Measurements from ENCODE around the gene CT47A1.
A peak's percentile ranks its signal among the peaks of the same experiment; 100 is the strongest.

CT47A1 gene

DNA sequence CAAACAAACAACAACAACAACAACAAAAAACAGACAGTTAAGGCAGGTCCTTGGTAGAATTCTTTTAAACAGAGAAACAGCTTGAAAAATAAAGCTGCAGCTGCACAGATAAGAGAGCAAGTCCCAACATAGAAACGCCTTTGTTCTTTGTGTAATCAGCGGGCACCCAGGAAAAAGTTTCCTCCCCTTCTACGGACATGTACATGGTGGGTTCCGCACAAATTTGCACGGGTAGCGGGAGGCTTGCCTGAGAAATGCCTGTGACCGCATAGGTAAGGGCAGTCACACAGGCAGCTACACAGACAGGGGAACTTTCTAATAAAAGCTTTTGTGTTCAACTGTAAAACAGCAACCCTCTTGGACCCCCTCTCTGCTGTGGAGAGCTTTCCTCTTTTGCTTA is 25.7 kb upstream of the CT47A1 start:
- Histone ChIP-seq H2AK5ac (ENCODE audit: low read length) (no peak overlapping the region), H3K79me1 (ENCODE audit: low read length) (no peaks in the 10 kb centered on the region), H3K27me3 (ENCODE audit: insufficient read depth, low read length, poor library complexity) (no peaks in the 10 kb centered on the region), H3K79me2 (ENCODE audit: control insufficient read depth, insufficient read depth, low read length) (no peaks in the 10 kb centered on the region), H3K56ac (ENCODE audit: low read length) (no peak overlapping the region), H3K4me2 (ENCODE audit: low read length) (no peak overlapping the region), H4K5ac (ENCODE audit: low read length) (no peak overlapping the region), H3K18ac (ENCODE audit: low read length) (no peak overlapping the region), H3K36me3 (ENCODE audit: control insufficient read depth, insufficient read depth, low read length) (no peaks in the 10 kb centered on the region), H3K4me1 (ENCODE audit: control insufficient read depth, low read depth, low read length) (no peaks in the 10 kb centered on the region), H3K4me3 (ENCODE audit: low read length) (no peak overlapping the region), H2BK120ac (ENCODE audit: low read depth, low read length) (no peak overlapping the region), H3K4ac (ENCODE audit: low read depth, low read length) (no peak overlapping the region), H4K8ac (ENCODE audit: low read depth, low read length) (no peak overlapping the region), H2BK5ac (ENCODE audit: low read length) (no peak overlapping the region), H3K27ac (ENCODE audit: low read depth, low read length) (no peak overlapping the region), H2BK15ac (replicated peaks; ENCODE audit: low read depth) (no peak overlapping the region), H3K23ac (ENCODE audit: low read length) (no peak overlapping the region), H3K9ac (ENCODE audit: low read length) (no peak overlapping the region)
- no CpG with 5 or more reads among the region's 7 CpGs for WGBS (ENCODE audit: extremely low coverage, insufficient coverage, low lambda C conversion rate)
- DNase-seq, result no peak

DNA sequence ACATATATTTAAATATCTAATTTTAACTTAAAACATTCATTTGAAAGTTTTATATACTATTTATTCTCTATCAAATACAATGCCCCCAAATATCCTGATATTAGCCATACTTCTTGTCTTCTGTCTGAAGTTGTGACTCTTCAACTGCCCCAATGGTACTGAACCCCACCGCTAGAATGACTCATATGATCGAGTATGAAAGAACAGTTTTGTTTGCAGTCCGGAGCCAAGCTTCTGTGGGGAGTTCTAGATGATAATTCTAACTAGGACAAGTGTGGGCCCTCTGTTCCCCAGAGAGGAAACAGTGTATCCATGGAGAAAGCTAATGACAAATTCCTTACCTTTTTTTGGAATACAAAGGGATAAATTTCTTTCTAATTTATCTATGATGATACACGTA is 24.7 kb upstream of the CT47A1 start:
- no peak overlapping the region for H2AK5ac ChIP-seq (ENCODE audit: low read length)
- DNase-seq, result no peak
- H3K9ac ChIP-seq (ENCODE audit: low read length), result no peak overlapping the region
- no peaks in the 10 kb centered on the region for H3K36me3 ChIP-seq (ENCODE audit: control insufficient read depth, insufficient read depth, low read length)
- H3K4me1 ChIP-seq (ENCODE audit: control insufficient read depth, low read depth, low read length), result no peaks in the 10 kb centered on the region
- no peak overlapping the region for H2BK120ac ChIP-seq (ENCODE audit: low read depth, low read length)
- no peak overlapping the region for H3K23ac ChIP-seq (ENCODE audit: low read length)
- no peak overlapping the region for H3K56ac ChIP-seq (ENCODE audit: low read length)
- H4K8ac ChIP-seq (ENCODE audit: low read depth, low read length), result no peak overlapping the region
- no peak overlapping the region for H3K4me2 ChIP-seq (ENCODE audit: low read length)
- no peak overlapping the region for H3K18ac ChIP-seq (ENCODE audit: low read length)
- no peaks in the 10 kb centered on the region for H3K79me2 ChIP-seq (ENCODE audit: control insufficient read depth, insufficient read depth, low read length)
- no peak overlapping the region for H2BK15ac ChIP-seq (replicated peaks; ENCODE audit: low read depth)
- H3K27me3 ChIP-seq (ENCODE audit: insufficient read depth, low read length, poor library complexity), result no peaks in the 10 kb centered on the region
- WGBS (ENCODE audit: extremely low coverage, insufficient coverage, low lambda C conversion rate), result no CpG with 5 or more reads among the region's 4 CpGs
- no peak overlapping the region for H3K4me3 ChIP-seq (ENCODE audit: low read length)
- H3K27ac ChIP-seq (ENCODE audit: low read depth, low read length), result no peak overlapping the region
- no peaks in the 10 kb centered on the region for H3K79me1 ChIP-seq (ENCODE audit: low read length)
- no peak overlapping the region for H4K5ac ChIP-seq (ENCODE audit: low read length)
- H2BK5ac ChIP-seq (ENCODE audit: low read length), result no peak overlapping the region
- H3K4ac ChIP-seq (ENCODE audit: low read depth, low read length), result no peak overlapping the region

DNA sequence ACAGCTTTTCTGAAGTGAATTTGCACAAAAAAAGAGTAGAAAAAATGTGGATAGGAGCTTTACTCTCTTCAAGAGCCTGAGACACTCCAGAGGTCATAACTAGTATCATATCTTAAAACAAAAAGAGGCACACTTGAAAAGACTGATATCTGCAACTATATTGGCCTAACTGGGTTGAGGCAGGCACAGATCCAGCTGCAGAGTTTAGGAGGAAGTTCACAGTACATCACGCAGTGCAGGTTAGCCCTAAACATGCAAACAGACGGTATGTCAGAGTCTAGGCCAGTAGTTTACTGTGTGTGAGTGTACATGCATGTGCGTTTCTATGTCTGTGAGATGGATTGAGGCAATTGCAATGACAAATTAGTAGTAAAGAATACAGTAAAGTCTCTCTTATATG is 24.2 kb upstream of the CT47A1 start:
- Histone ChIP-seq H3K27ac (ENCODE audit: low read depth, low read length) (no peak overlapping the region), H3K4me3 (ENCODE audit: low read length) (no peak overlapping the region), H3K36me3 (ENCODE audit: control insufficient read depth, insufficient read depth, low read length) (no peaks in the 10 kb centered on the region), H3K79me1 (ENCODE audit: low read length) (no peaks in the 10 kb centered on the region), H3K79me2 (ENCODE audit: control insufficient read depth, insufficient read depth, low read length) (no peaks in the 10 kb centered on the region), H4K5ac (ENCODE audit: low read length) (no peak overlapping the region), H2BK5ac (ENCODE audit: low read length) (no peak overlapping the region), H3K4me2 (ENCODE audit: low read length) (no peak overlapping the region), H2BK15ac (replicated peaks; ENCODE audit: low read depth) (no peak overlapping the region), H2BK120ac (ENCODE audit: low read depth, low read length) (no peak overlapping the region), H3K18ac (ENCODE audit: low read length) (no peak overlapping the region), H3K27me3 (ENCODE audit: insufficient read depth, low read length, poor library complexity) (no peaks in the 10 kb centered on the region), H2AK5ac (ENCODE audit: low read length) (no peak overlapping the region), H4K8ac (ENCODE audit: low read depth, low read length) (no peak overlapping the region), H3K4me1 (ENCODE audit: control insufficient read depth, low read depth, low read length) (no peaks in the 10 kb centered on the region), H3K9ac (ENCODE audit: low read length) (no peak overlapping the region), H3K56ac (ENCODE audit: low read length) (no peak overlapping the region), H3K23ac (ENCODE audit: low read length) (no peak overlapping the region), H3K4ac (ENCODE audit: low read depth, low read length) (no peak overlapping the region)
- WGBS (ENCODE audit: extremely low coverage, insufficient coverage, low lambda C conversion rate), result no CpG with 5 or more reads among the region's 3 CpGs
- DNase-seq, result no peak

DNA sequence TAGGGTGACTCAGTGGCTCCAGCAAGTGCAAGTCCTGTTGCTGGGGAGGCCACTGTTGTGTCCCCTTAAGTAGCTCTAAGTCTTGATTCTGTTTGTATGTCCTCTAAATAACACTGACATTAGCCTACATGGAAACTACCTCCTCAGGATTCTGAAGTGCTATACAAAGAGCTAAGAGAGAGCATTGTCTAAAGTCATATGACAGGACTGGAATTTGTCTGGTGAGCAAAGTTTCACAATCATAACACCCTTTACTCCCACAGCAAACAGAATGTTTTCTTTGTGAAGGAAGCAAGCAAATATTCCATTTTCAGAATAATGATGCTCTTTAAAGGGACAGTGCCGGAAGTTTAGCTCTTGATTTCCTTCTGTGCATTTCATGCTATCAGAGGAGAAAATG is 23.4 kb upstream of the CT47A1 start:
- H3K79me1 ChIP-seq (ENCODE audit: low read length), result no peaks in the 10 kb centered on the region
- H3K4me3 ChIP-seq (ENCODE audit: low read length), result no peak overlapping the region
- H3K4me1 ChIP-seq (ENCODE audit: control insufficient read depth, low read depth, low read length), result no peaks in the 10 kb centered on the region
- no peak overlapping the region for H2BK15ac ChIP-seq (replicated peaks; ENCODE audit: low read depth)
- no peak overlapping the region for H3K4me2 ChIP-seq (ENCODE audit: low read length)
- no peak overlapping the region for H2BK5ac ChIP-seq (ENCODE audit: low read length)
- no peak overlapping the region for H3K56ac ChIP-seq (ENCODE audit: low read length)
- H2AK5ac ChIP-seq (ENCODE audit: low read length), result no peak overlapping the region
- no peak for DNase-seq
- no peaks in the 10 kb centered on the region for H3K79me2 ChIP-seq (ENCODE audit: control insufficient read depth, insufficient read depth, low read length)
- H3K18ac ChIP-seq (ENCODE audit: low read length), result no peak overlapping the region
- no peak overlapping the region for H3K9ac ChIP-seq (ENCODE audit: low read length)
- H4K5ac ChIP-seq (ENCODE audit: low read length), result no peak overlapping the region
- no peak overlapping the region for H4K8ac ChIP-seq (ENCODE audit: low read depth, low read length)
- no peak overlapping the region for H2BK120ac ChIP-seq (ENCODE audit: low read depth, low read length)
- no peak overlapping the region for H3K27ac ChIP-seq (ENCODE audit: low read depth, low read length)
- H3K4ac ChIP-seq (ENCODE audit: low read depth, low read length), result no peak overlapping the region
- H3K36me3 ChIP-seq (ENCODE audit: control insufficient read depth, insufficient read depth, low read length), result no peaks in the 10 kb centered on the region
- H3K23ac ChIP-seq (ENCODE audit: low read length), result no peak overlapping the region
- no CpG with 5 or more reads among the region's 1 CpG for WGBS (ENCODE audit: extremely low coverage, insufficient coverage, low lambda C conversion rate)
- no peaks in the 10 kb centered on the region for H3K27me3 ChIP-seq (ENCODE audit: insufficient read depth, low read length, poor library complexity)

DNA sequence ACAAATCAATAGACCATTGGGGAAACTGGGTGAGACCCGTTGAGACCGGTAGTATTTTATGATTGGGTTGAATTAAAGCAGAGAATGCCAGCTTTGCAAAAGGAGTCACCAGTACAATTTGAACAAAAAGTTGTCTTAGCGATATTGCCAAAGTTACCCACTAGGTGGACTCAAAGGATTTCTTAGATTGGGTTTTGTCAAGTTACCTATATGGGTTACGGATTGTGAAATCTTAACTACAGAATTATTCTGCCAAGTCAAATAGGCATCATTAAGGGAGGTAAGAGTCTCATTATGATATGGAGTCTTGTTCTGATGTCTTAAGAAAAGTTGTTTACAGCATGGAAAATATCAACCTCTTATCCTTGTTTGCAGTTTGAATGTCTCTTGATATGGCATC is 15.0 kb upstream of the CT47A1 start:
- no peak overlapping the region for H2AK5ac ChIP-seq (ENCODE audit: low read length)
- H3K27ac ChIP-seq (ENCODE audit: low read depth, low read length), result no peak overlapping the region
- DNase-seq, result peak; percentile 36
- H3K79me1 ChIP-seq (ENCODE audit: low read length), result no peaks in the 10 kb centered on the region
- H4K8ac ChIP-seq (ENCODE audit: low read depth, low read length), result no peak overlapping the region
- H2BK5ac ChIP-seq (ENCODE audit: low read length), result no peak overlapping the region
- H3K9ac ChIP-seq (ENCODE audit: low read length), result no peak overlapping the region
- no peak overlapping the region for H4K5ac ChIP-seq (ENCODE audit: low read length)
- no peak overlapping the region for H3K23ac ChIP-seq (ENCODE audit: low read length)
- H3K4me3 ChIP-seq (ENCODE audit: low read length), result no peak overlapping the region
- H3K27me3 ChIP-seq (ENCODE audit: insufficient read depth, low read length, poor library complexity), result no peaks in the 10 kb centered on the region
- no peak overlapping the region for H3K18ac ChIP-seq (ENCODE audit: low read length)
- no peak overlapping the region for H2BK15ac ChIP-seq (replicated peaks; ENCODE audit: low read depth)
- H2BK120ac ChIP-seq (ENCODE audit: low read depth, low read length), result no peak overlapping the region
- no peak overlapping the region for H3K56ac ChIP-seq (ENCODE audit: low read length)
- no peak overlapping the region for H3K4me2 ChIP-seq (ENCODE audit: low read length)
- WGBS (ENCODE audit: extremely low coverage, insufficient coverage, low lambda C conversion rate), result no CpG with 5 or more reads among the region's 4 CpGs
- H3K79me2 ChIP-seq (ENCODE audit: control insufficient read depth, insufficient read depth, low read length), result no peaks in the 10 kb centered on the region
- no peak overlapping the region for H3K4ac ChIP-seq (ENCODE audit: low read depth, low read length)
- H3K4me1 ChIP-seq (ENCODE audit: control insufficient read depth, low read depth, low read length), result no peaks in the 10 kb centered on the region
- no peaks in the 10 kb centered on the region for H3K36me3 ChIP-seq (ENCODE audit: control insufficient read depth, insufficient read depth, low read length)

DNA sequence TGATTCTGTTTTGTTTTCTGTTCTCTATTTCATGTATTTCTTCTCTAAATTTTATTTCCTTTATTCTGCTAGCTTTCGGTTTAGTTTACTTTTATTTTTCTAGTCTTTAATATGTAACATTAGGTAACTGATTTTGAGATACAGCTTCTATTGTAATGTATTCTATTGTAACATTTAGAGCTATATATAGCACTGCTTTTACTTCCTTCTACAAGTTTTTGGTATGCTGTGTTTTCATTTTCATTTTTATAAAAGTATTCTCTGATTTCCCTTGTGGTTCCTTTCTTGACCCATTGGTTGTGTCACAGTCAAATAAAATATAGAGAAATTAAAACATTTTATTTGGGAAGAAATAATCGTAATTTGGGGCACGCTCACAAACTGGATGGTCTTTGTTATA is 13.9 kb upstream of the CT47A1 start:
- no peak overlapping the region for H3K23ac ChIP-seq (ENCODE audit: low read length)
- no peaks in the 10 kb centered on the region for H3K4me1 ChIP-seq (ENCODE audit: control insufficient read depth, low read depth, low read length)
- WGBS (ENCODE audit: extremely low coverage, insufficient coverage, low lambda C conversion rate), result no CpG with 5 or more reads among the region's 3 CpGs
- no peak overlapping the region for H3K4ac ChIP-seq (ENCODE audit: low read depth, low read length)
- no peaks in the 10 kb centered on the region for H3K27me3 ChIP-seq (ENCODE audit: insufficient read depth, low read length, poor library complexity)
- H2AK5ac ChIP-seq (ENCODE audit: low read length), result no peak overlapping the region
- no peak overlapping the region for H2BK15ac ChIP-seq (replicated peaks; ENCODE audit: low read depth)
- no peak overlapping the region for H3K9ac ChIP-seq (ENCODE audit: low read length)
- no peaks in the 10 kb centered on the region for H3K79me2 ChIP-seq (ENCODE audit: control insufficient read depth, insufficient read depth, low read length)
- H3K4me3 ChIP-seq (ENCODE audit: low read length), result no peak overlapping the region
- no peak overlapping the region for H3K27ac ChIP-seq (ENCODE audit: low read depth, low read length)
- no peak overlapping the region for H2BK120ac ChIP-seq (ENCODE audit: low read depth, low read length)
- no peaks in the 10 kb centered on the region for H3K36me3 ChIP-seq (ENCODE audit: control insufficient read depth, insufficient read depth, low read length)
- no peak overlapping the region for H4K8ac ChIP-seq (ENCODE audit: low read depth, low read length)
- no peak overlapping the region for H3K18ac ChIP-seq (ENCODE audit: low read length)
- no peak overlapping the region for H3K56ac ChIP-seq (ENCODE audit: low read length)
- H4K5ac ChIP-seq (ENCODE audit: low read length), result no peak overlapping the region
- DNase-seq, result no peak
- H3K4me2 ChIP-seq (ENCODE audit: low read length), result no peak overlapping the region
- no peak overlapping the region for H2BK5ac ChIP-seq (ENCODE audit: low read length)
- H3K79me1 ChIP-seq (ENCODE audit: low read length), result no peaks in the 10 kb centered on the region

Data from mesendoderm (in vitro differentiated cells).